ENCODE data around the gene NUBP2.

NUBP2 gene

GRCh38 chr16:1772908-1773702 is 9.7 kb upstream of the NUBP2 start, which contains the start of gene MRPS34:
TSS of gene MRPS34 (minus strand) at chr16:1773134. CDS start at chr16:1773119, 15 bp downstream.
- peak; percentile 75 for DNase-seq

GRCh38 chr16:1773703-1774447 is 8.9 kb upstream of the NUBP2 start:
- no peak for DNase-seq

- no peak for DNase-seq
These were observed 8.3 kb upstream of the NUBP2 start for GRCh38 chr16:1774448-1774780.

DNA sequence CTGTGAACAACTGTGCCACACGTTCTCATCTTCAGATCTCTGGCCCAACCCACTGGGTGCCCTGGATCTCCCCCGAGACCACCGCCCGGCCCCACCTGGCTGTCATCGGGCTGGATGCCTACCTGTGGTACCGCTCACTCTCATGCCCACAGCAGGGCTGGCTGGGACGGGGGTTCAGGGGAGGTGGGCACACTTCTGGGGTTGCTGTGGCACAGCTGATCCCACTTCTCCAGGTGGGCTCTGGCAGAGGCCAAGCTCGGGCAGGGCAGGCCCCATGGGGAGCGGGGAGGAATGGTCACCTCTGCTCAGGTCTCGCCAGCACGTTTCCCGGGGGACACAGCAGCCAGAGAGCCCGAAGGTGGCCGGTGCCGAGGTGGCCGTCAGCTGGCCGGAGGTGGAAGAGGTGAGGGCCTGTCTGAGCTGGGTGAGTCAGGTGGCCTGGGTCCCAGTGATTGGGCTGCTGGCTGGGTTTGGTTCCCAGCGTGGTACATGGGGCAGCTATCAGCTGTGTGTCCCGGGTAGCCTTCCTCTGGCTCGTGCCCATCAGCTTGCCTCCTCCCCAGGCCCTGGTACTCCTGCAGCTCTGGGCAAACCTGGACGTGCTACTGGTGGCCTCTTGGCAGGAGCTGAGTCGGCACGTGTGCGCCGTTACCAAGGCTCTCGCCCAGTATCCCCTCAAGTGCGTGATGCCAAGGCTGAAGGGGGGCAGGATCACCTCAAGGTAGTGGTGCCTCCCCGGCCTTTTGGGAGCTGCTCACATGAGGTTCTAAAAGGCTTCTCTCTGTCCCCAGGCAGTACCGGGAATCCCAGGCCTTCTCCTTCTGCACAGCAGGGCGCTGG is 7.5 kb upstream of the NUBP2 start:
- no peak for DNase-seq

- no peak for DNase-seq
These were observed 6.7 kb upstream of the NUBP2 start for GRCh38 chr16:1775846-1776671.

GRCh38 chr16:1776672-1776955 is 6.1 kb upstream of the NUBP2 start:
- DNase-seq: no peak

DNA sequence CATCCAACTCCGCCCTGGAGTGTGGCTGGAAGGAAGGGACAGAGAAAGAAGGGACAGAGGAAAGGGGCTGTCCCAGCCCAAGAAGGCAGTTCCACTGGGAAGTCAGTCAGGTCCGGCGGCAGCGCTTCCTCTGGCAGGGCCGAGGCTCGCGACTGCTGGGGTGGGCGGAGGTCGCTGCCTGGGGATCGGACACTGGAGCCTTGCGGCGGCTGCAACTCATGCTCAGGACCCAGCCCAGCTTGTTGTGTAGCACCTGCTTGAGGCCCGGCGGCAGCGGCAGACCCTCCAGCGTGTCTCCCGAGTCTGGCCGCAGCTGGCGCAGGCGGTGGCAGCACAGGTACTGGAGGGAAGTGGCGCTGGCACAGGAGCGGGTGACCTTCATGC is 5.8 kb upstream of the NUBP2 start:
- no peak for DNase-seq

- no peak for DNase-seq
These were observed 5.2 kb upstream of the NUBP2 start for GRCh38 chr16:1777375-1778199.

DNA sequence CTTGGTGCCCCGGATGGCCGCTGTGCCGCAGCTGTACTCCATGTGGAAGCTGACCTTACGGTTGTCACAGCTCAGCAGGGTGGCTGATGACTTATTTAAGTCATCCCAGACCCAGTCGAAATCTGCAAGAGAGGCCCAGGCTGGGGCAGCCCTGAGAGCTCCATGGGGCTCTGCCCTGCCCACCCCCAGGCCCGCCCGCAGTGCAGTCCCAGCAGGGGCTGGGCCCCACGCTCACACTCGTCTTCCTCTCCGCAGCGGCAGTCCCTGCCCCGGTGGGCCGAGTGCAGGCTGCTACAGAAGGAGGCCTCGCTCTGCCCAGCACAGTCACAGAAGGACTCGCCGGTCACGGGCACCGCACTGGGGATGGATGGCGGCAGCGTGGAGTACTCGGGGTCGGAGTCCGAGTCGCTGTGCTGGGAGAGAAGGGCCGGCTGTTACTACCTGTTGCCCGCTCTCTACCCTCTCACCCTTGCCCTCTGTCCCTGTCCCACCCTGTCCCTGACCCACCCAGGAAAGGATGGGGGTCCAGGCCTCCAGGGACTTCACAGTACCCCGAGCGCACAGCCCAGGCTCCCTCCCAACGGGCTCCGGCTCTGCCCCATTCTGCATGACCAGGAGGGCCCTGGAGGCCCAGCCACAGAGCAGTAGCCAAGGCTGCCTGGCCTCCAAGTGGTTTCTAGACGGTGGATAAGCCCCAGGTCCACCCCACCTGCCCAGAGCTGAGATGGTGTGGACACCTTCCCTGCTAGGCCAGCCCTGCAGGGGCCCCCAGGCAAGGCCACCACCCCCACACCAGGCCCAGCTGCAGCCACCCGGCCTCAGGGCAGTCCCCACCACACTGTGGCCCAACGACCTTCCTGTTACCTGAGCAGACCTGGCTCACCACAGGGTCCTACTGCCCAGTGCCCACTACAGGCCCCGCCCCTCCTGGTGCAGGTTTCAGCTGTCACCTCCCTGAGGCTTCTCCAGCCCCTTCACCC is 4.3 kb upstream of the NUBP2 start:
- no peak for DNase-seq

DNA sequence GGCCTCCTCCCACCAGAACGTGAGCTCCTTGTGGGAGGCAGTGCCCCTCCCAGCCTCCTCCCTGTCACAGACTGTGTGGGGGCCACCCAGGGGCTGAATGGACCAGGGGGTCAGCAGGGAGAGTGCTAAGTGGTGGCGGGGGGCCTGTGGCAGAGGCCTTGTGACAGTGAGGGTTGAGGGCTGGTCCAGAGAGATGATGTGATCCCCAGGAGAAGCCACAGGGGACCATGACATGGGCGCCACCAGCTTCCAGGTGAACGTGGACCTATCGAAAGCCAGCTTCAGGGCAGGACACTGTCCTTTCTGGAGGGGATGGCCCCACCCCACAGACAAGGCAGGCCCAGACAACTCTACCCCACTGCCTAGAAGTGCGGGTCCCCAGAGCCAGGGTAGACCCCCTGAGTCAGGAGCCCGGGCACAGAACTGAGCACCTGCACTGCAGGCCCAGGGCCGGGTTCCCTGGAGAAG is 3.5 kb upstream of the NUBP2 start:
- no peak for DNase-seq

GRCh38 chr16:1779741-1780676 is 2.8 kb upstream of the NUBP2 start:
- no peak for DNase-seq

DNA sequence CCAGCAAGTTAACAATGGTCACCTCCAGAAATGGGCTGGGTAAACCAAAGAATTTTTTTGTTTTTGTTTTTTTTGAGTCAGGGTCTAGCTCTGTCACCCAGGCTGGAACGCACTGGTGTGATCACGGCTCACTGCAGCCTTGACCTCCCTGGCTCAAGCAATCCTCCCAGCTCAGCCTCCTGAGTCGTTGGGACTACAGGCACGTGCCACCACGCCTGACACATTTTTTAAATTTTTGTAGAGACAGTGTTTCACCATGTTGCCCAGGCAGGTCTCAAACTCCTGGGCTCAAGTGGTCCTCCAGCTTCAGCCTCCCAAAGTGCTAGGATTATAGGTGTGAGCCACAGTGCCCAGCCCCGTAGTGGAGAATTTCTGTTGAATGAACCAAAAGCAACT is 2.1 kb upstream of the NUBP2 start:
- no peak for DNase-seq

DNA sequence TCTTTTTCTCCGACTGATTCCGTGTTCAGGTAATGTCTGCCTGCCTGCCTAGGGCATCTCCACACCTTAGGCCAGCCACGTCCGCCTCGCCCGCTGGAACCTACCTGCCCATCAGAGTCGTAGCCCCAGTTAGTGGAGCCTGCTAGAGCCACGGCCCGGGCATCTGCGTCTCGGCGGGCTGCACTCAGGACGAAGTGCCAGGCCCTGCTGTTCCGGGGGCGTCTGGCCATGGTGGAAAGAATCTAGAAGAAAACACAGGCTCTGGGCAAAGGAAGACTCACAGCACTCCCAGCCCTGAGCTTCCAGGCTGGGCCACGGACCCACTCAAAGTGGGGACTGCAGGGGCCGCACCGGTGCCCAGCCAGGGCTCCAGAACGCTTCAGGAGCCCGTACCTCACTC is 1.5 kb upstream of the NUBP2 start:
- DNase-seq: no peak

DNA sequence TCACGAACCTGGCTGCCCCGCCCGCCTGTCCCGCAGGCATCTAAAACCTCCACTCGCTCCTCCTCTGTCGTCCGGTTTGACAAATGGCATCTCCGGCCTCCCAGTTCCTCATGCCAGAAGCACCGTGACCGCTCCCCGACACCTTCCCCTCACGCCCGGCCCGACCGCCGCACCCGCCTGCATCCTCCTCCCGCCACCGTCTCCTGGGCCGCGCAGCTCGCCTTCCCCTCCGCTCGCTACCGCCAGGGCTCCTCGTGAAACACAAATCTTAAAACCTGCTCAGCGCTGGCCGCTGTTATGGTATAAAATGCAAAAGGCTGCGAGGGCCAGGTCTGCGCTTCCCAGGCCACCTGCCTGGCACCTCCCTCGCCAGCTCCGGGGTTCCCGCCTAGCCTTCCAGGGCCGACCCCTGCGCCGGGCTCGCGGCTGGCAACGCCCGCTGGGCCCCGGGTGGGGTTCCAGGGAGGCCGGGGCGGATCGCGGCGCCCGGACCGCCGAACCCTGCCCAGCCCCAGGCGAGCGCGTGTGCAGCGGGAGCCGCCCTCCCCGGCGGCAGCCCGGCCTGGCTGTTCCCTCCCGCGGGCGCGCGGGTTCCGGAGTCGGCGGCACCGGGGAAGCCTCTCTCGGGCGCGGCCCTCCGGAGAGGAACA is 877 bp upstream of the NUBP2 start:
- no peak for DNase-seq

DNA sequence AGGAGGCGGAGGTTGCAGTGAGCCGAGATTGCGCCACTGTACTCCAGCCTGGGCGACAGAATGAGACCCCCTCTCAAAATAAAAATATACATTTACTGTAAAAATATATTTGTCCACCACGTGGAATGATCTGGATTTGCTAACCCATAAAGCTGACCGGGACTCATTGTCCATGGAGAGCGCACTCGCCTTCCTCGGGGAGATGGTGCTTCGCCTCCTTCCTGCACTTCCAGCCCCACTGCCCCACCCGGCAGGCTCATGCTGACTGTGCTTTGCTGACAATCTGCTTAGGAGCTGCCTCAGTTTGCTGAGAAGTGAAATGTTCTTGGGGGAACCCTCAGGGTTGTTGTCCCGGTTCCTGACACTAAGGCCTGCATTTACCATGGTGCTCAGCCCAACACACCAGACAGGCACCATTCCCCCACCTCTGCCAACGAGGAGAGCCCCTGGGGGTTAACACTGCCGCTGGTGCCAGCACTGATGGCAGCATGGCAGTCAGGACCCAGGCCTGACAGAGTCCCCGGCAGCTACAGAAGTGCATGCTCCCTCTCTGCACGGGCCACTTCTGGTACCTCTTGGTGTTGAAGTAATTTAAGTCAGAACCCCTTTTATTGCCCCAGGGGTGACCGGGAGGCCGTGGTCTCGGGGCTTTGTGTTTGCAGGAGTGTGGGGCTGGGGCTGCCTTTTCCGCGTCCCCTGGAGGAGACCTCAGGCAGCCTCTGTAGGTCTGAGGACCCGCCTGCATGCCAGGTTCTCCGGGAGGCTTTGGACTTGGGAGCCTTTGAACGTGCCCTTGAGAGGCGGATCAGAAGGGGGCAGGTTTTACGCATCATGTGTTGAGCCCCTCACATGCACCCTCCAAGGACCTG is 2.5 kb downstream of the NUBP2 start:
- no peak for DNase-seq

DNA sequence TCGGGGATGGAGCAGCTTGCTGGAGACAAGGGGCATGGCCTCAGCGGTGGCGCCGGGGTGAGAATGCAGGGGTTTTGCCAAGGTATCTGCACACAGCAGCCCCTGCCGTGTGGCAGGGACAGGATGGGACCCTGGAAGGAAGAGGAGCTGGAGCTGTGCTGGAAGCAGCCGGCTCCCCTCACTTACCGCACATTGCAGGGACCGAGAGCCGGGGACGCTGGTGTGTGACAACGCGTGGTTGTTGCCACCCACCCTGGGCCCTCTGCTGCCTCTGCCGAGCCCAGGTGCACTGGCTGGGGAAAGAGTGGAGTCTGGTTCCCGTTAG is 3.0 kb downstream of the NUBP2 start:
- no peak for DNase-seq

- DNase-seq: no peak
These were observed 3.7 kb downstream of the NUBP2 start for GRCh38 chr16:1786242-1787055.

All from NCI-H2029 (cell line).